ENCODE results near the gene GTF2I. TPM values are rescaled to one million over a fixed set of nuclear protein-coding genes. Genes with fewer than 3 reads are reported as not detected.

The GTF2I gene
- total and polyA plus RNA-seq, 2 donors (not counting 3 experiments of a cell fraction or from before 2014, with no cell fraction given) = 47.6 to 242 TPM

DNA sequence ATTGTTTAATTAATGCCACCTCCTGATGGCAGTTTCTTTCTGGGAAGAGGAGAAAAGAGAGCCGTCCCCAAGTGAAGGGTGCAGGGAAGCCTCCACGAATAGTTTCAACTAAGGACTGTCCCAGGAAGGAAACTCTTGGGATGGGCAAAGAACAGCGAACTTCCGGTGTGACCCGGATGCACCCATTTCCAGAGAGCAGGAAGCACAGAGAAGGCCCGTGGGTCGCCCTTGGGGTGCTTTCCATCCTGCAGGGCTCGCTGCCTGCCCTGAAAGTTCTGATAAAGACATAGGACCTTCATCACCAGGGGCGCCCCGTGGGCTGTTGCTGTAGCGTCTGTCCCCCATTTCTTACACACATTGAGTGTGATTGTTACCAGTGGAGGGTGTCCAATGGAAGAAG, 27.0 kb downstream of the GTF2I start:
- no peak for TF ChIP-seq EZH2 (IDR thresholded peaks at IDR 0.05; ENCODE audit: borderline replicate concordance, low read depth, low read length, severe bottlenecking)
- no peak for TF ChIP-seq FOS (IDR thresholded peaks at IDR 0.05; ENCODE audit: borderline replicate concordance, insufficient read depth, low read length)
- TF ChIP-seq GATA2 (IDR thresholded peaks at IDR 0.05; ENCODE audit: insufficient read depth, insufficient read length, low read depth, low read length) = no peak
- TF ChIP-seq POLR2A (IDR thresholded peaks at IDR 0.05; ENCODE audit: low read depth, low read length) = no peak
- no peak for TF ChIP-seq MAX (IDR thresholded peaks at IDR 0.05; ENCODE audit: insufficient read depth, insufficient read length)
- TF ChIP-seq JUN (IDR thresholded peaks at IDR 0.05; ENCODE audit: borderline replicate concordance, insufficient read depth, insufficient read length, low read depth) = no peak
- TF ChIP-seq MYC (IDR thresholded peaks at IDR 0.05; ENCODE audit: low read depth, low read length) = no peak
- TF ChIP-seq POLR2AphosphoS5 (IDR thresholded peaks at IDR 0.05; ENCODE audit: insufficient read depth, low read depth, low read length) = no peak
- TF ChIP-seq, protein P1, sequence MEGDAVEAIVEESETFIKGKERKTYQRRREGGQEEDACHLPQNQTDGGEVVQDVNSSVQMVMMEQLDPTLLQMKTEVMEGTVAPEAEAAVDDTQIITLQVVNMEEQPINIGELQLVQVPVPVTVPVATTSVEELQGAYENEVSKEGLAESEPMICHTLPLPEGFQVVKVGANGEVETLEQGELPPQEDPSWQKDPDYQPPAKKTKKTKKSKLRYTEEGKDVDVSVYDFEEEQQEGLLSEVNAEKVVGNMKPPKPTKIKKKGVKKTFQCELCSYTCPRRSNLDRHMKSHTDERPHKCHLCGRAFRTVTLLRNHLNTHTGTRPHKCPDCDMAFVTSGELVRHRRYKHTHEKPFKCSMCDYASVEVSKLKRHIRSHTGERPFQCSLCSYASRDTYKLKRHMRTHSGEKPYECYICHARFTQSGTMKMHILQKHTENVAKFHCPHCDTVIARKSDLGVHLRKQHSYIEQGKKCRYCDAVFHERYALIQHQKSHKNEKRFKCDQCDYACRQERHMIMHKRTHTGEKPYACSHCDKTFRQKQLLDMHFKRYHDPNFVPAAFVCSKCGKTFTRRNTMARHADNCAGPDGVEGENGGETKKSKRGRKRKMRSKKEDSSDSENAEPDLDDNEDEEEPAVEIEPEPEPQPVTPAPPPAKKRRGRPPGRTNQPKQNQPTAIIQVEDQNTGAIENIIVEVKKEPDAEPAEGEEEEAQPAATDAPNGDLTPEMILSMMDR (IDR thresholded peaks at IDR 0.05; ENCODE audit: extremely low read depth in 1 of 2, insufficient read depth in 1 of 2, low read depth in 1 of 2, low read length in 2 of 2) = no peak
- DNase-seq (ENCODE audit: low read depth, low spot score) = no peak
- no peak overlapping the region for H2AFZ ChIP-seq (ENCODE audit: low read depth, low read length)
- H3K36me3 ChIP-seq (ENCODE audit: control insufficient read depth in 2 of 2, extremely low read depth in 1 of 2, insufficient read depth in 2 of 2, low read length in 2 of 2) = peaks cover 0 to 2% of the 10 kb centered on the region in 2 experiments
- no peak for FAIRE-seq
- no peaks in the 10 kb centered on the region for H3K27me3 ChIP-seq (ENCODE audit: control insufficient read depth in 2 of 2, insufficient read depth in 2 of 2, low read length in 2 of 2)
- H3K27ac ChIP-seq (ENCODE audit: insufficient read depth, low read depth, low read length) = no peak overlapping the region
- intact Hi-C loops (cut with micrococcal nuclease) (no loop called here), dilution Hi-C loops (cut with MboI; ENCODE audit: extremely low pct_ligation_motif_present, low sequenced_read_pairs) (no loop called here)
- H3K4me3 ChIP-seq (replicated peaks in 1 of 3; ENCODE audit: insufficient read depth in 1 of 3, low read depth in 1 of 3, low read length in 3 of 3) = no peak overlapping the region
- no peak overlapping the region for H3K4me2 ChIP-seq (ENCODE audit: insufficient read depth, low read length)
- no peak overlapping the region for H3K9ac ChIP-seq (replicated peaks; ENCODE audit: extremely low read depth, insufficient read depth, low read length)
- H3K9me1 ChIP-seq (replicated peaks; ENCODE audit: control insufficient read depth, extremely low read depth, insufficient read depth, low read length) = no peaks in the 10 kb centered on the region
- H3K79me2 ChIP-seq (ENCODE audit: control insufficient read depth, insufficient read depth, low read length) = peaks cover 89% of the 10 kb centered on the region
- ChIA-PET CTCF (no interaction called here), POLR2A (no interaction called here)
- no peaks in the 10 kb centered on the region for H3K9me3 ChIP-seq (replicated peaks; ENCODE audit: control insufficient read depth, insufficient read depth, low read length)
- H3K4me1 ChIP-seq (ENCODE audit: control insufficient read depth, extremely low read depth, insufficient read depth, low read length) = no peaks in the 10 kb centered on the region
- no TSS peak for BruUV-seq (replicated peaks)
- peaks cover 4% of the 10 kb centered on the region for H4K20me1 ChIP-seq (replicated peaks; ENCODE audit: control insufficient read depth, extremely low read depth, insufficient read depth, low read length)

Measured in endothelial cell of umbilical vein (primary cell).